NCI-H1930 (cell line): ENCODE results near the gene S100A7.
"Not testable (repeated sequence)": the region's sequence is repeated elsewhere in the genome, so short reads cannot be mapped to it uniquely, and the experiment has no call there.

Source experiments
- DNase-seq, 2 experiments: peaks; one replicate each; lab custom pipeline; 2025; lab: John Stamatoyannopoulos, UW

The S100A7 gene

GRCh38 chr1:153476491-153477093 lies 16.1 kb upstream of the S100A7 start:
- DNase-seq: no peak

- DNase-seq: no peak
Measured at GRCh38 chr1:153475282-153475681, 14.8 kb upstream of the S100A7 start.

DNA sequence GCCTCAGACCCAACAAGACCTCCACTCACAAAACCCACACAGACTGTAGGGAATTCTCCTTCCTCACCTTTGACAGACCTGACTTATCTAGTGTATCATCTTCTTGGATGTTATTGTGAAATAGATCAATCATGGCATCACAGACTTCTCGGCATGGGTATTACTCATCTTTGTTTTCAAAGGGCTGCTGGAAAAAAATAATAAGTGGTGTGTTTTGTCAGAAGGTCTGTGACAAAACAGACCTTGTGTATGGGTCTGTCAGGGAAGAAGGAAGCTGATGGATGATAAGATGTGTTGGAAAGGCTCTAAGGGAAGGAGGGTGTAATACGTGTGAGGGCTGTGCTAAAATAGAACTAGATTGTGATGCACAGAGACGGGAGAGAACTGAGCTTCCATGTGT lies 13.9 kb upstream of the S100A7 start:
- no peak for DNase-seq

DNA sequence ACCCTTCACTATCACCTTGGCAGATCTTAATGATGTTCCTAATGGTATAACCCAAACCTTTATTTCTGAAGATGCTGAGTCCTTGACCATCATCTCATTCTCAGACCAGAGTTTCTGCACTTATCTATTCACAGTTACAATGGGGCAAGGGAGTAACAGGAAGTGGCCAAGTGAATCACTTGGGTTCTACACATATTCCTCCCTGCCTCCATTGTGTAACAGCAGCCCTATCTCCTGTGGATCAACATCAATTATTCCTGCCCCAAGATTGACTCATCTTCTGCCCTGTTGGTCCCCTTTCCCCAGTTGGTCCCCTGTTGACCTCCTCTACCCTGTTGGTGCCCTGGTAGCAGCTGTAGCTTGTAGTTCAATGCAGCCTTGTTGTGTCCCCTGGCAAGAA lies 10.3 kb upstream of the S100A7 start:
- no peak for DNase-seq

DNA sequence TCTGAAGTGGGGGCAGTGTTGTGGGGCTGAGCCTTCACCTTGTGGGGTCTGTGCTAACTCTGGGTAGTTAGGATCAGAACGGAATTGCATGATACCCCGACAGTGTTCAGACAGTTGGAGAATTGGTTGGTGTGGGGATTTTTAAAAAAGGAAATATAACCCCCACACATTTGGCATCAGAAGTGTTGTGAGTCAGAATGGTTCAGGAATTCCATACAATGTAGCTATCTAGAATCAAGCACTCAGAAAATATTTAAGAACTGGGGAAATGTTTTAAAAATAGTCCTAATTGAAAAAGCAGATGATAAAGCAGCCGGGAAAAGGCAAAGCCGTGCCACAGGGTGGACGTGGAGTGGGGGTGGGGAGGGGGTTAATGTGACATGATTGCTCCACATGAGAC lies 6.5 kb upstream of the S100A7 start:
- DNase-seq: no peak

DNA sequence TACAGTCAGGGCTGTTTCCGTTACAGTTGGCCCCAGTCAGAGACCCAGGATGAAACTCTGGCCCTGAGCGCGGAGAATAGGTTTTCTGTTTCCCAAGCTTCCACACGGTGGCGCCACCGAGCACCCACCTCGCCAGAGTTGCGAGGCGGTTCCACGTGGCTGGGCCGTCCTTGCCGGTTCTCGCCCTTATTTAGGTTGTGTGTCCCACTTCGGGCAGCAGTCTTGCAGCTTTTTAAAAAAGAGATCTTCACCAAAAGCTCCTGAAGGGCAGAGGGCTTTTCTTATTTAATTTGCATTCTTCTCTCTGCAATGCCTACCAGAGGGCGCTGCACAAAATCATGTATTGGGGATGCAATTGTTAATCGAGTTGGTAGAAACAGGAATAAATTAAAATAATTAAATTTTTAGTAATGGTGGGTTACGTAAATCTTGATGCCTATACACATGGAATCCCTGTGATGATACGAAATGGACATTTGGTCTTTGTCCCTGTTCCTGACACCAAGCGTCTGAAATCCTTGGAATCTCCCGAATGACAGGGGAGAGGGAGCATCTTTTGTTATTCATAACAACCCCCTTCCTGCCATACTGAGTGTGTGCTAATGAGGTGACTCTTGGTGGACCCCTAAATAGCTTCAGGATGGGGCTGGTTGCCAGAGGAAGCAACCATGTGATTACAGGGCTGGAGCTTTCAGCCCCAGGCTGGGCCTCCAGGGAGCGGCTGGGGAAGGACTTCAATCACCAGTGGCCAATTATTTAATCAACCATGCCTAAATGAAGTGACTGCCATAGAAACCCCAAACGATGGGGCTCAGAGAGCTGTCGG lies 5.6 kb upstream of the S100A7 start:
- DNase-seq: no peak

- DNase-seq: not testable (repeated sequence)
Measured at GRCh38 chr1:153462741-153463140, 2.3 kb upstream of the S100A7 start.

DNA sequence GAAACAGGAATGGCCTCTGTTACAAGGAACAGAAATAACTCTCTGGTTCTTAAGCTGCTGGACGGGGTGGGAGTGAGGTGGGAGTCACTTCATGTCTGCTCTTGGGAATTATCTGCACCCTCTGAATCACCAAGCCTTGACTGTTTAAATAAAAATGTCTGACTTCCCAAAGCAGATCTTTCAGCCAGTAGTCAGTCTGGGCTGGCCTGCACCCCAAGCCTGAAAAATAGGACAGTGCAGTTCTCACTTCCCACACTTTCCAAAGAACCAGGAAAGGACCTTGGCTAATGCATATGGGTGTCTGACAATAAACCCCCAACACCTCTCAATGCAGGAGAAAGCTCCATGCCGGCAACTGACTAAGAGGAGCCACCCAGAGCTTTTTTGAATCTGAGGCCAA lies 796 bp downstream of the S100A7 start:
- DNase-seq: no peak

DNA sequence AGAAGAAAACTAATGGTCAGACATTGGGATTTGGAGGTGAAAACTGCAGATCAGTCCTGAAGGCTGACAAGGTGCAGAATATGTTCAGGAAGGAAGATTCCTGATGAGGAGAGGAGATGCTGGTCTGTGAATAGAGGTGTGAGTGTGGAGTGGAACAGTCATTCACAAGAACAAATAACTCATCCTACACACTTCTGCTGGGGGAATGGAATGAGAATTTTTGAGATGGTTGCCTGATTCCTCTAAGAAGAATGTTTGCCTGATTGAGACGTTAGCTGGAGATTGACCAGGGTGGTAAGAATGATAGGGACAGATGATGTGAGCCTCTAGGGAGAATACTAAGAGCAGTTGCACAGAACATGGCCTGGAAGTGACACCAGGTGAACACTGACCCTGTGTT lies 4.1 kb downstream of the S100A7 start:
- no peak for DNase-seq

DNA sequence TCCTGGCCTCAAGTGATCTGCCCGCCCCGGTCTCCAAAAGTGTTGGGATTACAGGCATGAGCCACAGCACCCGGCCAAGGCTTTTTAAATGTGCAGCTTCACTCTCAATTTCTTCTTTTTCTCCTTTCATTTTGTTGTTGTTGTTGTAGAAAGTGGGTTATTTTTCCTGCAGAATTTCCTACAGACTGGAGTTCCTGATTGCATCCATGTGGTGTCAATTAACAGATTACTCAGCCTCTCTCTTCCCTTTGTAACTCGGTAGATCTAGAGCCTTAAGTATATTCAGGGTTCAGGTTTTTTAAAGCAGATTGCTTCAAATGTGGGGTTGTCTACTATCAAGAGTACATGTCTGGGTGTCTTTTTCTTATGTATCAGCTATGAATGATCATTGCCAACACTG lies 11.6 kb downstream of the S100A7 start:
- not testable (repeated sequence) for DNase-seq

- DNase-seq: no peak
Measured at GRCh38 chr1:153447498-153448170, 12.8 kb downstream of the S100A7 start.

- DNase-seq: no peak
Measured at GRCh38 chr1:153444078-153444477, 16.4 kb downstream of the S100A7 start.

GRCh38 chr1:153443486-153443885 lies 17.0 kb downstream of the S100A7 start:
- no peak for DNase-seq

GRCh38 chr1:153441238-153441755 lies 19.2 kb downstream of the S100A7 start:
- DNase-seq: no peak

- no peak for DNase-seq
Measured at GRCh38 chr1:153439273-153439672, 21.2 kb downstream of the S100A7 start.

- DNase-seq: no peak
Measured at GRCh38 chr1:153438599-153438998, 21.9 kb downstream of the S100A7 start.

- no peak for DNase-seq
Measured at GRCh38 chr1:153437236-153437635, 23.2 kb downstream of the S100A7 start.

GRCh38 chr1:153434746-153435455 lies 25.6 kb downstream of the S100A7 start:
- DNase-seq: no peak

GRCh38 chr1:153432874-153433681 lies 27.4 kb downstream of the S100A7 start:
- DNase-seq: no peak

DNA sequence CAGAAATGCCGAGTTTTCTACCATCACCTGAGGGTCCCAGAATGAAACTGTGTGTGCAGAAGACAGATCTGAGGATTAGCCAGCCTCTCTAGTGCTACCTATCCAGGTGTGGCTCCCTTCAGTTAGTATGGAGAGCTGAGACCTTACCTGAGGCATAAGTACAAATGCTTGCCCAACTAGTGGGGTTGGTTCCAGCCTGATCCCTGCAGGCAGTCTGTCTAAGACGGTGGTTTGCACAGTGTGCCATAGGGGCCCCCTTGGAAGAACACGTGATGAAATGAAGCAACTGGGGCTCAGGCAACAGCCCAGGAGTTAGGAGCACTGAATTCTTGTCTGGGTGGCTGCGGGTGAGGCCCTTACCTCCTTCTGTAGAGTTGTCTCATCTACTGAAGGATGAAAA lies 28.5 kb downstream of the S100A7 start:
- no peak for DNase-seq

DNA sequence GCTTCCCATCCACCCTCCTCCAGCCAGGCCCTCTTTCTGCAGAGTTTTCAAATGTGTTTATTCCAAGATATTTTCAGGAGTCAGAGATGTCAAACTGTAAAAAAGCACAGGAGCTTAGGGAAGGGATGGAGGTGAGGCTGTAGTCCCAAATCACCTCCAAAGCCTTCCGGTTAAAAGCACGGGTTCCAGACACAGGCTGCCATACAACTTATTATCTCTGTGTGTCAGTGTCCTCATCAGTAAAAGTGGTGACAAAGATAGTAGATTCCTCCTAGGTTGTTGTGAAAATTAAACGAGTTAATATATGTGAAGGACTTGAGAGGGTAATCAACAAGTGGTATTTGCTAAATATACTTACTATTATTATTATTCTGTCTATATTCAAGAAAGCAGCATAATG lies 29.0 kb downstream of the S100A7 start:
- no peak for DNase-seq
